ENCODE measurements around the gene TTC39C.

TTC39C gene

DNA sequence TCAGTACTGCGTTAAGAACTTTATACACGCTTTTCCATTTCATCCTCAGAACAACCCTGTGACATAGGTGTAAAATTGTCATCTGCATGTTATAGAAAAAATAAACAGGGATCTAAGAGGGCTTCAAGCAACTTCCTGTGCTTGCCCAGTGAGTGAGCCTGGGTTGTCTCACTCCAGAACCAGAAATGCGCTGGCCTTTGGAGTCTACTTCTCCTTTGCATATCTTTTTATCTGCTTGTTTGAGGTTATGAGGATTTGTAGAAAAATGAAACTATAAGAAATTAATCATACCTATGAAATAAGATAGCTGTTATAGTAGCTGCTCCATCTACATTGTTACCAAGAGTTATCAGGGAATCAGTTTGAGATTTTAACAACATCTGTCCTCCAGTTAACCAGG is 69.0 kb downstream of the TTC39C start:
- Histone ChIP-seq H3K27ac (ENCODE audit: insufficient read depth in 1 of 2, low read depth in 1 of 2, low read length in 2 of 2, poor library complexity in 1 of 2, severe bottlenecking in 2 of 2) (no peak overlapping the region), H3K4me1 (ENCODE audit: control extremely low read depth in 1 of 4, control insufficient read depth in 4 of 4, insufficient read depth in 4 of 4, low read length in 3 of 4) (no peaks in the 10 kb centered on the region), H3K4me3 (ENCODE audit: control insufficient read depth in 1 of 7, extremely low read depth in 1 of 7, insufficient read depth in 4 of 7, low read depth in 2 of 7, low read length in 6 of 7) (no peak overlapping the region), H3K36me3 (ENCODE audit: control insufficient read depth in 4 of 4, insufficient read depth in 4 of 4, low read length in 3 of 4) (peaks cover 11 to 34% (median 24%) of the 10 kb centered on the region in 4 experiments), H3K9me3 (ENCODE audit: control extremely low read depth in 1 of 5, control insufficient read depth in 4 of 5, insufficient read depth in 2 of 5, low read depth in 1 of 5, low read length in 4 of 5) (no peaks in the 10 kb centered on the region), H3K27me3 (replicated peaks in 2 of 5; ENCODE audit: control insufficient read depth in 4 of 5, insufficient read depth in 5 of 5, low read length in 4 of 5) (no peaks in the 10 kb centered on the region)
- WGBS (ENCODE audit: insufficient coverage) = no CpG with 5 or more reads among the region's 3 CpGs
- no peak for DNase-seq
- POLR2A ChIA-PET = no interaction called here
- CTCF ChIA-PET = interaction anchor here (1.7 to 2.0 kb wide), 2 partner anchors 12 to 28 kb away, joined by 4 read pairs; no protein-coding TSS in a partner anchor

DNA sequence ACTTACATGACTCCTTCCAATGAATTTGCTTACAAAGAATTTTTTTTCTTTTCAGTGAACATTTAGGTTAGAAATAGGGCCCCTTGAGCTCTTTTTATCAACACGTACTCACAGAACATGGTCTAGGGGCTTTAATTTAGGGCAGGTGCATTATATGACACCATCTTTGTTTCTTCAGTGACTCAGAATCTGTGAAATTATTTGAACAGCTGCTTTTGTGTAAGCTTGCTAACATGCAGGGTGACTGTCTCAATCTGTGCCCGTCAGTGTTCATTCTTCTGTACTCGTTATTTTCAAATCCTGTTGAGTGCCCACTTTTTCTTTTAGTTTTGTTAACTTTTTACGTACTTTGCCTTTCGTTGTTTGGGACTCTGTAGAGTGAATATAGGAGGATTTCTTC is 71.5 kb downstream of the TTC39C start:
- Histone ChIP-seq H3K4me1 (ENCODE audit: control extremely low read depth in 1 of 4, control insufficient read depth in 4 of 4, insufficient read depth in 4 of 4, low read length in 3 of 4) (no peaks in the 10 kb centered on the region), H3K27me3 (replicated peaks in 2 of 5; ENCODE audit: control insufficient read depth in 4 of 5, insufficient read depth in 5 of 5, low read length in 4 of 5) (no peaks in the 10 kb centered on the region), H3K9me3 (ENCODE audit: control extremely low read depth in 1 of 5, control insufficient read depth in 4 of 5, insufficient read depth in 2 of 5, low read depth in 1 of 5, low read length in 4 of 5) (no peaks in the 10 kb centered on the region), H3K27ac (ENCODE audit: insufficient read depth in 1 of 2, low read depth in 1 of 2, low read length in 2 of 2, poor library complexity in 1 of 2, severe bottlenecking in 2 of 2) (no peak overlapping the region), H3K36me3 (ENCODE audit: control insufficient read depth in 4 of 4, insufficient read depth in 4 of 4, low read length in 3 of 4) (peaks cover 8 to 40% (median 20%) of the 10 kb centered on the region in 4 experiments), H3K4me3 (ENCODE audit: control insufficient read depth in 1 of 7, extremely low read depth in 1 of 7, insufficient read depth in 4 of 7, low read depth in 2 of 7, low read length in 6 of 7) (no peak overlapping the region)
- POLR2A ChIA-PET = no interaction called here
- CTCF ChIA-PET = interaction anchor here (1.0 kb wide), 1 partner anchor 127 kb away, joined by 3 read pairs; no protein-coding TSS in a partner anchor
- no peak for DNase-seq
- 93% methylated on average over 3 of the region's 5 CpGs for WGBS (ENCODE audit: insufficient coverage)

DNA sequence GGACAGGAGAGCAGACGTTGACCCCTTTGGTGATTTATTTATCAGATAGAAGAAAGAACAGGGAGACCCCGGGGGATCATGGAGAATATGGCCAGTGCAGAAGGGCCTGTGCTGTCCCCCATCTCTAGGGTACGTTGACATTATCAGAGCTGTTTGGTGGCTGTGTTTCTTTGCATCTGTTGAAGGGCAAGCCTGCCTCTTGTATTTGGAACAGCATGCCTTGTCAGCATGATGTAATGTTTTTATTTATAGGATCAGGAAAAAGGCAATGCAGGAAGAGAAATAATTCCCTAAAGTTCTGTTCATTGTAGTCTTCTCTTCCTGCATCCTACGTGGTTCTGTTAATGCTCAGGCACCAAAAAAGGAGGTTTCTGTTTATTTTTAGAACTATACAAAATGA is 74.5 kb downstream of the TTC39C start:
- ChIA-PET CTCF (no interaction called here), POLR2A (no interaction called here)
- H3K9me3 ChIP-seq (ENCODE audit: control extremely low read depth in 1 of 5, control insufficient read depth in 4 of 5, insufficient read depth in 2 of 5, low read depth in 1 of 5, low read length in 4 of 5) = no peaks in the 10 kb centered on the region
- H3K27me3 ChIP-seq (replicated peaks in 2 of 5; ENCODE audit: control insufficient read depth in 4 of 5, insufficient read depth in 5 of 5, low read length in 4 of 5) = no peaks in the 10 kb centered on the region
- no peak overlapping the region for H3K27ac ChIP-seq (ENCODE audit: insufficient read depth in 1 of 2, low read depth in 1 of 2, low read length in 2 of 2, poor library complexity in 1 of 2, severe bottlenecking in 2 of 2)
- no peak overlapping the region for H3K4me3 ChIP-seq (ENCODE audit: control insufficient read depth in 1 of 7, extremely low read depth in 1 of 7, insufficient read depth in 4 of 7, low read depth in 2 of 7, low read length in 6 of 7)
- peaks cover 0 to under 1% (median 0%) of the 10 kb centered on the region in 4 experiments for H3K4me1 ChIP-seq (ENCODE audit: control extremely low read depth in 1 of 4, control insufficient read depth in 4 of 4, insufficient read depth in 4 of 4, low read length in 3 of 4)
- H3K36me3 ChIP-seq (ENCODE audit: control insufficient read depth in 4 of 4, insufficient read depth in 4 of 4, low read length in 3 of 4) = peaks cover 6 to 37% (median 15%) of the 10 kb centered on the region in 4 experiments
- 83% methylated on average over 4 of the region's 4 CpGs for whole genome bisulfite sequencing (ENCODE audit: insufficient coverage)
- DNase-seq = no peak

DNA sequence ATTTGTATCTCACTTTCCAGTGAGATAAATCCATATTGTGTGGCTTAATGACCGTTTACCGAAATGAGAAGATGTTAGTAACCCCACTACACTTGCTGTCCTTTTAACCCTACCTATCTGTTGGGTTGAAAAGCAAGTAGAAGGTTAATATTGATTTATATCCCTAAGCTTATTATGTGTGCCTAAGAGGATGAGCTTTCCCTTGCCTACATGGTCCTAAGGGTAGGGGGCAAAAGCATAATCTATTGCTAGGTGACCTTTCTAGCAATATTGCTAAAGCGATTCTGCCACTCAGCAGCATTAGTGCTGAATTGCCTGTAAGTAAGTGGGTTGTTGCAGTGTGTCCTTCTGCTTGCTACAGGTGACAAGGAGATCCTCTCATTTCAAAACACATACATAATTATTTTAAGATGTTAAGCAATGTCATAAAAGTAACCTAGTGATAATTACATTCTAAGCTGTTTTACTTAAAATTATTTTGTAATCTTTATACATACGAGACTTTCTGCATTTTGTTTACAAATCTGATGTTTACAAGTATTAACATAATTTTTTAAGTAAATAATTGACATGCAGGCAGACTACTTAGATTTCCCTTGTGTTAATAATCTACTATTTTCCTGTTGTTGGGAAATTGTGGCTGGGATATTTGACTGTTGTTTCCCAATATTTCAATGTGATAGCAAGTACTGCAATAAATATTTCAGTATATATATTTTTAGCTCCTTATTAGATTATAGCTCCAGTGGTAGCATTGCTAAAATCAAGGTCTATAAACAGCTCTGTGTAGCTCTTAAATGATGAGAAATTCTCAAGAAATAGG is 75.2 kb downstream of the TTC39C start:
- peaks cover 0 to 7% (median 0%) of the 10 kb centered on the region in 4 experiments for H3K4me1 ChIP-seq (ENCODE audit: control extremely low read depth in 1 of 4, control insufficient read depth in 4 of 4, insufficient read depth in 4 of 4, low read length in 3 of 4)
- H3K9me3 ChIP-seq (ENCODE audit: control extremely low read depth in 1 of 5, control insufficient read depth in 4 of 5, insufficient read depth in 2 of 5, low read depth in 1 of 5, low read length in 4 of 5) = no peaks in the 10 kb centered on the region
- no peak overlapping the region for H3K27ac ChIP-seq (ENCODE audit: insufficient read depth in 1 of 2, low read depth in 1 of 2, low read length in 2 of 2, poor library complexity in 1 of 2, severe bottlenecking in 2 of 2)
- ChIA-PET POLR2A (interaction anchor here (0.6 kb wide), 1 partner anchor 601 kb away, joined by 7 read pairs; no protein-coding TSS in a partner anchor), CTCF (no interaction called here)
- peaks cover 6 to 37% (median 14%) of the 10 kb centered on the region in 4 experiments for H3K36me3 ChIP-seq (ENCODE audit: control insufficient read depth in 4 of 4, insufficient read depth in 4 of 4, low read length in 3 of 4)
- H3K4me3 ChIP-seq (ENCODE audit: control insufficient read depth in 1 of 7, extremely low read depth in 1 of 7, insufficient read depth in 4 of 7, low read depth in 2 of 7, low read length in 6 of 7) = no peak overlapping the region
- no peak for DNase-seq
- H3K27me3 ChIP-seq (replicated peaks in 2 of 5; ENCODE audit: control insufficient read depth in 4 of 5, insufficient read depth in 5 of 5, low read length in 4 of 5) = no peaks in the 10 kb centered on the region
- no CpG with 5 or more reads among the region's 4 CpGs for WGBS (ENCODE audit: insufficient coverage)

DNA sequence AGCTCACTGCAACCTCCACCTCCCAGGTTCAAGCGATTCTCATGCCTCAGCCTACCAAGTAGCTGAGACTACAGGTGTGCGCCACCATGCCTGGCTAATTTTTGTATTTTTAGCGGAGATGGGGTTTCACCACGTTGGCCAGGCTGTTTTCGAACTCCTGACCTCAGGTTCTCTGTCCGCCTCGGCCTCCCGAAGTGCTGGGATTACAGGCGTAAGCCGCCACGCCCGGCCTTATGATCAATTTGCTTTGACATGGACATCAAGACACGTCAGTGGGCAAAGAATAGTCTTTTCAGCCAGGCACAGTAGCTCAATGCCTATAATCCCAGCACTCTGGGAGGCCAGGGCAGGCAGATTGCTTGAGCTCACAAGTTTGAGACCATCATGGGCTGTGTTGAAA is 76.3 kb downstream of the TTC39C start:
- Histone ChIP-seq H3K4me1 (ENCODE audit: control extremely low read depth in 1 of 4, control insufficient read depth in 4 of 4, insufficient read depth in 4 of 4, low read length in 3 of 4) (peaks cover 0 to 7% (median 0%) of the 10 kb centered on the region in 4 experiments), H3K27me3 (replicated peaks in 2 of 5; ENCODE audit: control insufficient read depth in 4 of 5, insufficient read depth in 5 of 5, low read length in 4 of 5) (no peaks in the 10 kb centered on the region), H3K36me3 (ENCODE audit: control insufficient read depth in 4 of 4, insufficient read depth in 4 of 4, low read length in 3 of 4) (peaks cover 3 to 26% (median 15%) of the 10 kb centered on the region in 4 experiments), H3K4me3 (ENCODE audit: control insufficient read depth in 1 of 7, extremely low read depth in 1 of 7, insufficient read depth in 4 of 7, low read depth in 2 of 7, low read length in 6 of 7) (no peak overlapping the region), H3K9me3 (ENCODE audit: control extremely low read depth in 1 of 5, control insufficient read depth in 4 of 5, insufficient read depth in 2 of 5, low read depth in 1 of 5, low read length in 4 of 5) (peaks cover 0 to 5% (median 0%) of the 10 kb centered on the region in 5 experiments), H3K27ac (ENCODE audit: insufficient read depth in 1 of 2, low read depth in 1 of 2, low read length in 2 of 2, poor library complexity in 1 of 2, severe bottlenecking in 2 of 2) (no peak overlapping the region)
- ChIA-PET CTCF (no interaction called here), POLR2A (no interaction called here)
- DNase-seq = no peak
- 98% methylated on average over 13 of the region's 13 CpGs for WGBS (ENCODE audit: insufficient coverage)

GRCh38 chr18:24094561-24094960 is 80.0 kb downstream of the TTC39C start:
- peaks cover 7 to 27% (median 8%) of the 10 kb centered on the region in 4 experiments for H3K36me3 ChIP-seq (ENCODE audit: control insufficient read depth in 4 of 4, insufficient read depth in 4 of 4, low read length in 3 of 4)
- H3K4me1 ChIP-seq (ENCODE audit: control extremely low read depth in 1 of 4, control insufficient read depth in 4 of 4, insufficient read depth in 4 of 4, low read length in 3 of 4) = peaks cover 0 to 7% (median 0%) of the 10 kb centered on the region in 4 experiments
- H3K9me3 ChIP-seq (ENCODE audit: control extremely low read depth in 1 of 5, control insufficient read depth in 4 of 5, insufficient read depth in 2 of 5, low read depth in 1 of 5, low read length in 4 of 5) = peaks cover 6 to 17% (median 7%) of the 10 kb centered on the region in 5 experiments
- CTCF ChIA-PET = interaction anchor here (1.7 kb wide), 1 partner anchor 12 kb away, joined by 4 read pairs; no protein-coding TSS in a partner anchor
- H3K27ac ChIP-seq (ENCODE audit: insufficient read depth in 1 of 2, low read depth in 1 of 2, low read length in 2 of 2, poor library complexity in 1 of 2, severe bottlenecking in 2 of 2) = no peak overlapping the region
- POLR2A ChIA-PET = no interaction called here
- no peak for DNase-seq
- H3K27me3 ChIP-seq (replicated peaks in 2 of 5; ENCODE audit: control insufficient read depth in 4 of 5, insufficient read depth in 5 of 5, low read length in 4 of 5) = no peaks in the 10 kb centered on the region
- no peak overlapping the region for H3K4me3 ChIP-seq (ENCODE audit: control insufficient read depth in 1 of 7, extremely low read depth in 1 of 7, insufficient read depth in 4 of 7, low read depth in 2 of 7, low read length in 6 of 7)

- Histone ChIP-seq H3K27ac (ENCODE audit: insufficient read depth in 1 of 2, low read depth in 1 of 2, low read length in 2 of 2, poor library complexity in 1 of 2, severe bottlenecking in 2 of 2) (no peak overlapping the region), H3K36me3 (ENCODE audit: control insufficient read depth in 4 of 4, insufficient read depth in 4 of 4, low read length in 3 of 4) (peaks cover 7 to 30% (median 11%) of the 10 kb centered on the region in 4 experiments), H3K4me3 (ENCODE audit: control insufficient read depth in 1 of 7, extremely low read depth in 1 of 7, insufficient read depth in 4 of 7, low read depth in 2 of 7, low read length in 6 of 7) (no peak overlapping the region), H3K9me3 (ENCODE audit: control extremely low read depth in 1 of 5, control insufficient read depth in 4 of 5, insufficient read depth in 2 of 5, low read depth in 1 of 5, low read length in 4 of 5) (peaks cover 6 to 17% (median 7%) of the 10 kb centered on the region in 5 experiments), H3K27me3 (replicated peaks in 2 of 5; ENCODE audit: control insufficient read depth in 4 of 5, insufficient read depth in 5 of 5, low read length in 4 of 5) (no peaks in the 10 kb centered on the region), H3K4me1 (ENCODE audit: control extremely low read depth in 1 of 4, control insufficient read depth in 4 of 4, insufficient read depth in 4 of 4, low read length in 3 of 4) (peaks cover 0 to 7% (median 0%) of the 10 kb centered on the region in 4 experiments)
- CTCF ChIA-PET = interaction anchor here (1.7 kb wide), 1 partner anchor 13 kb away, joined by 4 read pairs; no protein-coding TSS in a partner anchor
- WGBS (ENCODE audit: insufficient coverage) = 100% methylated on average over 1 of the region's 1 CpG
- POLR2A ChIA-PET = no interaction called here
- DNase-seq = no peak
Observed at GRCh38 chr18:24095976-24096375, 81.4 kb downstream of the TTC39C start.

Data from common myeloid progenitor, CD34-positive (primary cell).